Activated T-cell treated with anti-CD3 and anti-CD28 coated beads, Interleukin-2, amount 50 U/mL, for 24 hours (primary cell): ENCODE data around the gene BZW2.
A peak's percentile ranks its signal among the peaks of the same experiment; 100 is the strongest.

ENCODE experiments used
- DNase-seq: peaks from one replicate; pipeline ENCODE4 v3.0.0-alpha.2; 2020
- H3K27ac Mint-ChIP-seq: 2 replicates; pipeline ENCODE4 v1.8.0; 2020; ENCODE audit warnings: mild to moderate bottlenecking, mixed read lengths
- H3K27me3 Mint-ChIP-seq: 2 replicates; pipeline ENCODE4 v1.8.0; 2020; ENCODE audit warnings: mixed read lengths
- H3K36me3 Mint-ChIP-seq: 2 replicates; pipeline ENCODE4 v1.8.0; 2020; ENCODE audit warnings: low read depth, mixed read lengths
- H3K4me1 Mint-ChIP-seq: 2 replicates; pipeline ENCODE4 v1.8.0; 2020; ENCODE audit warnings: low read depth, mixed read lengths
- H3K4me3 Mint-ChIP-seq: 2 replicates; pipeline ENCODE4 v1.8.0; 2020; ENCODE audit warnings: mild to moderate bottlenecking, moderate library complexity, mixed read lengths
- H3K9me3 Mint-ChIP-seq: 2 replicates; pipeline ENCODE4 v1.8.0; 2020; ENCODE audit warnings: mixed read lengths

Gene BZW2

GRCh38 chr7:16753932-16754855 lies 108.2 kb downstream of the BZW2 start:
- peaks cover 49% of the 10 kb centered on the region for H3K27me3 Mint-ChIP-seq
- H3K36me3 Mint-ChIP-seq: no peaks in the 10 kb centered on the region
- H3K9me3 Mint-ChIP-seq: no peaks in the 10 kb centered on the region
- DNase-seq: peak; percentile 44
- H3K4me3 Mint-ChIP-seq: peak overlapping the region; percentile 70
- H3K27ac Mint-ChIP-seq: peak overlapping the region; percentile 29
- peaks cover 11% of the 10 kb centered on the region for H3K4me1 Mint-ChIP-seq

GRCh38 chr7:16754856-16755317 lies 108.9 kb downstream of the BZW2 start:
- H3K27ac Mint-ChIP-seq: no peak overlapping the region
- no peak for DNase-seq
- H3K36me3 Mint-ChIP-seq: no peaks in the 10 kb centered on the region

GRCh38 chr7:16755397-16755796 lies 109.4 kb downstream of the BZW2 start:
- H3K9me3 Mint-ChIP-seq: no peaks in the 10 kb centered on the region

More at GRCh38 chr7:16754856-16755317, 108.9 kb downstream of the BZW2 start:
- peak overlapping the region; percentile 70 for H3K4me3 Mint-ChIP-seq
- H3K27me3 Mint-ChIP-seq: peaks cover 49% of the 10 kb centered on the region
- peaks cover 11% of the 10 kb centered on the region for H3K4me1 Mint-ChIP-seq
- H3K9me3 Mint-ChIP-seq: no peaks in the 10 kb centered on the region

More at GRCh38 chr7:16755397-16755796, 109.4 kb downstream of the BZW2 start:
- Mint-ChIP-seq H3K36me3 (no peaks in the 10 kb centered on the region), H3K4me1 (peaks cover 11% of the 10 kb centered on the region), H3K27me3 (peaks cover 48% of the 10 kb centered on the region), H3K27ac (no peak overlapping the region), H3K4me3 (no peak overlapping the region)
- DNase-seq: no peak
